Nephron progenitor cell (in vitro differentiated cells): ENCODE measurements around the gene CC2D1A.
A peak's percentile ranks its signal among the peaks of the same experiment; 100 is the strongest.

Experiments used
- DNase-seq: peaks from one replicate; pipeline ENCODE4 v3.0.0; 2021
- H3K27ac Mint-ChIP-seq: 2 replicates; pipeline ENCODE4 v1.8.0; 2021; ENCODE audit warnings: mild to moderate bottlenecking, moderate library complexity, mixed read lengths
- H3K27me3 Mint-ChIP-seq: 2 replicates; pipeline ENCODE4 v1.8.0; 2021; ENCODE audit warnings: mild to moderate bottlenecking, low read depth, mixed read lengths; ENCODE audit not compliant: poor library complexity
- H3K36me3 Mint-ChIP-seq: 2 replicates; pipeline ENCODE4 v1.8.0; 2021; ENCODE audit warnings: low read depth, mixed read lengths
- H3K4me1 Mint-ChIP-seq: 2 replicates; pipeline ENCODE4 v1.8.0; 2021; ENCODE audit warnings: mixed read lengths
- H3K4me3 Mint-ChIP-seq: 2 replicates; pipeline ENCODE4 v1.8.0; 2021; ENCODE audit warnings: mild to moderate bottlenecking, moderate library complexity, mixed read lengths
- H3K9me3 Mint-ChIP-seq: 2 replicates; pipeline ENCODE4 v1.8.0; 2021; ENCODE audit warnings: mild to moderate bottlenecking, moderate library complexity, mixed read lengths
- CTCF ChIP-seq: fragments of 200-600 bp; sonication (generic); IDR thresholded peaks from 2 replicates; pipeline ENCODE4 v1.5.0; 2021; ENCODE audit warnings: antibody characterized with exemption

CC2D1A gene

DNA sequence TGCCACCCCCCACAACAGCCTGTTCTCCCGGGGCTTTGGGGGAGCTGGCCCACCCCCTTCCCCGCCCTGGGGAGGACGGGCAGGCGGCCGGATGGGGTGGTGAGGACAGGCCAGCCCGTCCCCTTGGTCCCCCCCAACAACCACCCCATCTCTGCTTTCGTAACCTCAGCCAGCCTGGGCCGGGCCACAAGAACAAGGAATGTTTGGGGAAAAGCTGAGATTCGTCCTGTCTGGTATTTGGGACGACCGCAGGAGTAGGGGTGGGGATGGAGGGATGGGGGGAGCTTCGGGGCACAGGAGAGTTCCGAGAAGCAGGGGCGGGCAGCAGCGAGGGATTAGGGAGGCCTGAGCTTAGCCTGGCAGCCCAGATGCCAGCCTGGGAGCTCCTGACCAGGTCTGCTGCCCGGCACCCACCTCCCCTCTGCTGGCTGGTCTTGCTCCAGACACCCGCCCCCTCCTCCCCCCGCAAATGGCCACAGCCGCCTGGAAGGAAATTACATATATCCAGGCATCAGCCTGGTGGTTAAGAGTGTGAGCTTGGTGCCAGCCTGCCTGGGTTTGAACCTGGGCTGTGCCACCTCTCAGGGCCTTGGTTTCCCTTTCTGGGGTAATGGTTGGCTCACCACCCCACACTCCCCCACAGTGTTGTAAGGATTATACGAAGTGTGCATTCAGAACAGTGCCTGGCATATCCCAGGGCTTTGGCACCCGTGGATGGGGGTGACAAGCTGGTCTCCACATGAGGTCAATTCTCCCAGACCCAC, 32.5 kb downstream of the CC2D1A start, which contains the start of gene PODNL1:
TSS of gene PODNL1 (minus strand) at position 117 of the 764 bp plus-strand sequence. CDS start 236 bp downstream, outside the sequence.
- H3K27ac Mint-ChIP-seq, result peak within 1 kb of the TSS; percentile 26
- peak within 1 kb of the TSS; percentile 65 for H3K4me3 Mint-ChIP-seq
- TF ChIP-seq CTCF, result no peak
- peaks cover 35% of the 10 kb centered on the region for H3K4me1 Mint-ChIP-seq
- H3K9me3 Mint-ChIP-seq, result no peaks in the 10 kb centered on the region
- H3K36me3 Mint-ChIP-seq, result no peaks in the 10 kb centered on the region
- H3K27me3 Mint-ChIP-seq, result peaks cover 34% of the 10 kb centered on the region
- no peak for DNase-seq

GRCh38 chr19:13942023-13942684, 36.2 kb downstream of the CC2D1A start:
- no peak for TF ChIP-seq CTCF
- Mint-ChIP-seq H3K9me3 (no peaks in the 10 kb centered on the region), H3K4me1 (peaks cover 5% of the 10 kb centered on the region), H3K36me3 (no peaks in the 10 kb centered on the region), H3K27ac (no peak overlapping the region), H3K4me3 (no peak overlapping the region), H3K27me3 (peaks cover 36% of the 10 kb centered on the region)
- DNase-seq, result no peak

DNA sequence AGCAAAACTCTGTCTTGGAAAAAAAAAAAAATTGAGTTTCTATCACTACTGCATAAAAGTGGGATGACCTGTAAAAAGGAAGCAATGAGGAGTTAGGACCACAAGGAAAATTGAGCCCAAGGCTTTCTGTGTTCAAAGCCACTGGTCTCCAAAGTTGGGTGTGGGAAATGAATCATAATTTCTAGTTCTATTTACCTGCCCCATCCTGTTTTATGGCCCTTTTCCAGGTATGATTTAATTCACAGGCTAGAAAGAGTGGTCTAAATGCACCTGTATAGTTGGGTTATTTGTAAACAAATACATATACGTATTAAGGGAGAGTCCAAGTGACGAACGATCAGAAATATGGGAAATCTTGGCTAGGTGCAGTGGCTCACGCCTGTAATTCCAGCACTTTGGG, 40.4 kb downstream of the CC2D1A start:
- Mint-ChIP-seq H3K27ac (no peak overlapping the region), H3K36me3 (no peaks in the 10 kb centered on the region), H3K9me3 (no peaks in the 10 kb centered on the region), H3K4me3 (no peak overlapping the region), H3K4me1 (no peaks in the 10 kb centered on the region), H3K27me3 (peaks cover 17% of the 10 kb centered on the region)
- DNase-seq, result no peak
- TF ChIP-seq CTCF, result no peak

GRCh38 chr19:13951043-13951442, 45.0 kb downstream of the CC2D1A start:
- H3K4me1 Mint-ChIP-seq, result peaks cover 15% of the 10 kb centered on the region
- H3K4me3 Mint-ChIP-seq, result no peak overlapping the region
- H3K9me3 Mint-ChIP-seq, result no peaks in the 10 kb centered on the region
- H3K27me3 Mint-ChIP-seq, result peaks cover 18% of the 10 kb centered on the region
- no peak for DNase-seq
- no peak overlapping the region for H3K27ac Mint-ChIP-seq
- H3K36me3 Mint-ChIP-seq, result peaks cover 5% of the 10 kb centered on the region
- TF ChIP-seq CTCF, result no peak

DNA sequence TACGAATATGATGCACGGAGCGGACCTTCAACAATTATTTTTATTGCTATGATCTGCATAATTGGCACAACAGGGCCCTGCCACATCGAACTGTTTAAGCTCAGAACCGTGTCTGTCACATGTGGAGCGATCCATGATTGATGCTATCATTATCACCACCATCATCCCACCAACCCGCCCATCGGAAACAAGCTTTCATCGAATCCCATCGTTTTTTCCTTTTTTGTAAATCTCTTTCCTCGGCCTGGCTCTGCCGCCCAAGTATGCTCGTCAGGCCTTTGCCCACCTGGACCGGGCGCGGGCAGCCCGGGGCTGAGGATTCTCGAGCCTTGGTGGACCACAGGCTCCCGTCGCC, 45.8 kb downstream of the CC2D1A start:
- DNase-seq, result no peak

More for the DNA sequence above, 45.8 kb downstream of the CC2D1A start:
- TF ChIP-seq CTCF, result no peak
- peaks cover 15% of the 10 kb centered on the region for H3K4me1 Mint-ChIP-seq
- H3K27ac Mint-ChIP-seq, result no peak overlapping the region
- H3K4me3 Mint-ChIP-seq, result peak overlapping the region; percentile 87
- H3K9me3 Mint-ChIP-seq, result no peaks in the 10 kb centered on the region
- H3K27me3 Mint-ChIP-seq, result peaks cover 14% of the 10 kb centered on the region
- H3K36me3 Mint-ChIP-seq, result peaks cover 10% of the 10 kb centered on the region
